Gastrocnemius medialis (tissue), 4 donors: ENCODE measurements around the gene C4orf50. TPM values are rescaled to one million over a fixed set of nuclear protein-coding genes. Genes with fewer than 3 reads are reported as not detected.

Source experiments
- ATAC-seq, 2 donors: fragments of 150-250 bp; one replicate each; pipeline ENCODE4 v1.9.1; 2016
- DNase-seq, 2 donors: peaks; one replicate each; pipeline ENCODE4 v3.0.0-alpha.2; 2019
- H3K27ac ChIP-seq, 4 donors: fragments of 200-600 bp; sonication (generic); 1 replicate in 1 of 4; 2 replicates in 3 of 4; pipeline ENCODE4 v1.5.1; 2016 to 2018; ENCODE audit warnings: mild to moderate bottlenecking in 2 of 4, moderate library complexity in 1 of 4
- H3K27me3 ChIP-seq, 3 donors: fragments of 200-600 bp; sonication (generic) in 2 of 3; 1 replicate in 1 of 3; 2 replicates in 2 of 3; pipeline versions ENCODE4 v1.5.1 to v1.6.0; 2016 to 2019; ENCODE audit warnings: mild to moderate bottlenecking in 1 of 3, moderate library complexity in 1 of 3
- H3K36me3 ChIP-seq, 2 donors: fragments of 200-600 bp; sonication (generic) in 1 of 2; one replicate each; pipeline ENCODE4 v1.5.1; 2017 to 2018
- H3K4me1 ChIP-seq, 2 donors: fragments of 200-600 bp; sonication (generic) in 1 of 2; one replicate each; pipeline ENCODE4 v1.5.1; 2016 to 2017; ENCODE audit warnings: mild to moderate bottlenecking in 2 of 2
- H3K4me3 ChIP-seq, 4 donors: fragments of 200-600 bp; sonication (generic) in 3 of 4; 1 replicate in 1 of 4; 2 replicates in 3 of 4; pipeline ENCODE4 v1.5.1; 2016 to 2019; ENCODE audit warnings: mild to moderate bottlenecking in 2 of 4
- H3K9me3 ChIP-seq, 3 donors: fragments of 200-600 bp; sonication (generic) in 2 of 3; 1 replicate in 1 of 3; 2 replicates in 2 of 3; pipeline ENCODE4 v1.5.1; 2016 to 2019
- POLR2A ChIP-seq, 2 donors: fragments of 450-650 bp; IDR thresholded peaks; one replicate each; pipeline ENCODE4 v1.6.1; 2017; ENCODE audit warnings: antibody characterized with exemption in 2 of 2, mild to moderate bottlenecking in 2 of 2, moderate library complexity in 2 of 2
- in situ Hi-C, 4 donors: fragments of 200-750 bp; cut with MboI; loops; one replicate each; pipeline versions ENCODE4 v1.15.0 to v1.8.0; 2017; ENCODE audit warnings: low sequenced_read_pairs in 4 of 4
- intact Hi-C: fragments of 100-400 bp; cut with DNase I; formaldehyde crosslinking; loops from one replicate; pipeline ENCODE4 v1.15.1; 2023; ENCODE audit warnings: low total_unique reads
- total RNA-seq, 4 donors: library from RNA; depleted of rRNA; stranded (reverse); fragments of >200 nt; gene quantifications; one replicate each; pipeline versions ENCODE4 v1.1.0 to v1.2.3, GENCODE V29; 2016
- TF ChIP-seq, protein P1 (sequence below), 5 experiments: fragments of 450-650 bp in 3 of 5; fragments of 200-600 bp in 2 of 5; sonication (generic) in 2 of 5; IDR thresholded peaks in 4 of 5; conservative IDR thresholded peaks in 1 of 5; 1 replicate in 4 of 5; 2 replicates in 1 of 5; pipeline ENCODE4 v1.5.1; 2016 to 2019; ENCODE audit warnings: antibody characterized with exemption in 5 of 5, mild to moderate bottlenecking in 3 of 5, moderate library complexity in 3 of 5

The C4orf50 gene
- total RNA-seq, 4 donors from 2014 or later = 0.03 TPM; not detected in 3

DNA sequence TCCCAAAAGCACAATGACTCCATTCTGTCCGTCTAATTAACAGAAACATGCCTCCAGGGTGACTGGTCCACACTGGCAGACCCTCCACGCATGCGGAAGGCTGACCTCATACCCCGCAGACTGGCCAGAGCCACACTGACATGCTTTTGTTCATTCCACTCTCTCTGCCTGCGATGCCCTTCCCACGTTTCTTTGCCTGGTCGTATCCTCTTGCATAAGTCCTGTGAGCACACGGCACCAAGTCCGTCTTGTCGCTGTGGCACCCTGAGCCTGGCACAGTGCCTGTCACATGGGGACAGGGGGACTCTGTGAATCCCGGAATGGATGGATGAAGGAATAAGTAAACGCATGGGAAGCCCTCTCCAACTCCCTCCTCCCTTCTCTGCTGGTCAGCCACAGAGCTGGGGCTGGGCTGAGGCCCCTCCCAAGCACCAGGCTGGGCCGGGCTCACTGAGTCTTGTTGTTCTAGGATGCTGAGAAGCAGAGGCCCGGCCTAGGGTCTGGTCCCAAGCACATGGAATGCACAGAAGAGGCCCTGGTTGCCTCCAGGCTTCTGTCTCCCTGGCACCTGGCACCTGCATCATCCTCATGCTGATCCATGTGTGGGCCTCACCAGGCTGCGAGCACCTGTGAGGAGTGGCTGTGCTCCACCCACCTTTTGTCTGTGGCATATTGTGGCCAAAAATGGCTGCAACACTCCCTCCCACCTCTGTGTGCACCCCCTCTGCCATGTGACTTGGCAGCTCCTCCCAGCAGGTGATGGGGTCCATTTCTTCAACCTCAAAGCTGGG lies 38.9 kb upstream of the C4orf50 start:
- no peak overlapping the region for H3K27ac ChIP-seq
- no peak overlapping the region for H3K4me3 ChIP-seq
- TF ChIP-seq, protein P1, sequence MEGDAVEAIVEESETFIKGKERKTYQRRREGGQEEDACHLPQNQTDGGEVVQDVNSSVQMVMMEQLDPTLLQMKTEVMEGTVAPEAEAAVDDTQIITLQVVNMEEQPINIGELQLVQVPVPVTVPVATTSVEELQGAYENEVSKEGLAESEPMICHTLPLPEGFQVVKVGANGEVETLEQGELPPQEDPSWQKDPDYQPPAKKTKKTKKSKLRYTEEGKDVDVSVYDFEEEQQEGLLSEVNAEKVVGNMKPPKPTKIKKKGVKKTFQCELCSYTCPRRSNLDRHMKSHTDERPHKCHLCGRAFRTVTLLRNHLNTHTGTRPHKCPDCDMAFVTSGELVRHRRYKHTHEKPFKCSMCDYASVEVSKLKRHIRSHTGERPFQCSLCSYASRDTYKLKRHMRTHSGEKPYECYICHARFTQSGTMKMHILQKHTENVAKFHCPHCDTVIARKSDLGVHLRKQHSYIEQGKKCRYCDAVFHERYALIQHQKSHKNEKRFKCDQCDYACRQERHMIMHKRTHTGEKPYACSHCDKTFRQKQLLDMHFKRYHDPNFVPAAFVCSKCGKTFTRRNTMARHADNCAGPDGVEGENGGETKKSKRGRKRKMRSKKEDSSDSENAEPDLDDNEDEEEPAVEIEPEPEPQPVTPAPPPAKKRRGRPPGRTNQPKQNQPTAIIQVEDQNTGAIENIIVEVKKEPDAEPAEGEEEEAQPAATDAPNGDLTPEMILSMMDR (IDR thresholded peaks at IDR 0.05 in 4 of 5, conservative IDR thresholded peaks at IDR 0.05 in 1 of 5) = no peak
- no peak for TF ChIP-seq POLR2A (IDR thresholded peaks at IDR 0.05)
- ATAC-seq (no peak), DNase-seq (no peak)
- in situ Hi-C loops (no loop called here), intact Hi-C loops (no loop called here)
- H3K27me3 ChIP-seq = no peaks in the 10 kb centered on the region
- no peaks in the 10 kb centered on the region for H3K4me1 ChIP-seq
- no peaks in the 10 kb centered on the region for H3K36me3 ChIP-seq
- H3K9me3 ChIP-seq = peaks cover 0 to 20% (median 3%) of the 10 kb centered on the region in 3 donors

DNA sequence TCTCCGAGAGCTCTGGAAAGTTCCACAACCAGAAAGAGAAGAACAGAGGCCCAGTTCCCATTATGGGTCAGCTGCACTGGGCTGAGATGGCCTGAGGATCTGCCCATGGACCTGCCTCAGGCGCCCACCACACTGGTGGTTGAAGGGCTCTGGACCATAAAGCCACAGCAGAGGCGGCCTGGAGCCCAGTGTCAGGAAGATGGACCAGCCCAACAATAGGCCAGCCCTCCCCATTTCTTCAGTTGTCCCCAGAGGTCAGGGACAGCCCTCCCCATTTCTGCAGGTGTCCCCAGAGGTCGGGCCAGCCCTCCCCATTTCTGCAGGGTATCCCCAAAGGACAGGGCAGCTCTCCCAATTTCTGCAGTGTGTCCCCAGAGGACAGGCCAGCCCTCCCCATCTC lies 37.2 kb upstream of the C4orf50 start:
- ATAC-seq = no peak
- in situ Hi-C loops = no loop called here
- peaks cover 0 to 10% (median 0%) of the 10 kb centered on the region in 3 donors for H3K27me3 ChIP-seq
- H3K4me1 ChIP-seq = no peaks in the 10 kb centered on the region
- no peaks in the 10 kb centered on the region for H3K36me3 ChIP-seq
- TF ChIP-seq, protein P1 (IDR thresholded peaks at IDR 0.05 in 4 of 5, conservative IDR thresholded peaks at IDR 0.05 in 1 of 5) = no peak
- no peak for TF ChIP-seq POLR2A (IDR thresholded peaks at IDR 0.05)
- peaks cover 0 to 19% (median 3%) of the 10 kb centered on the region in 3 donors for H3K9me3 ChIP-seq
- no peak overlapping the region for H3K4me3 ChIP-seq
- no peak overlapping the region for H3K27ac ChIP-seq
- DNase-seq = no peak
- intact Hi-C loops = no loop called here

DNA sequence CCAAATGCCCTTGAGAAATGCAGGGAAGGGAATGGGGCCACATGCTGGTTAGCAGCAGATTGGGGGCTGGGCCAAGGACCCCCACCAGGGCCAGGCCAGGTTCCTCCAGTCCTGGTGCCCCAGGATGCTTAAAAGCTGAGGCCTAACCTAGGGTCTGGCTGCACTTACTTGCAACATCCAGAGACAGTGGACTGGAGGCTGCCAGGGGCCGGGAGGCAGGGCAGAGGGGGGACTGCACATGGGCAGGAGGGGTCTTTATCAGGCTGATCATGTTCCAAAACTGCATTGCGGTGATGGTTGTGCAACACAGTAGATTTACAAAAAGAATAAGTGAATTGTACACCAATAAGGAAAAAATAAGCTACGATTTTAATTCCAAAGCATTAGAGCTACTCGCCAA lies 36.8 kb upstream of the C4orf50 start:
- Histone ChIP-seq H3K27ac (no peak overlapping the region), H3K4me3 (no peak overlapping the region), H3K27me3 (peaks cover 0 to 14% (median 0%) of the 10 kb centered on the region in 3 donors), H3K9me3 (peaks cover 0 to 15% (median 3%) of the 10 kb centered on the region in 3 donors), H3K4me1 (no peaks in the 10 kb centered on the region), H3K36me3 (no peaks in the 10 kb centered on the region)
- in situ Hi-C loops (no loop called here), intact Hi-C loops (no loop called here)
- ATAC-seq (no peak), DNase-seq (no peak)
- TF ChIP-seq POLR2A (IDR thresholded peaks at IDR 0.05) = no peak
- TF ChIP-seq, protein P1 (IDR thresholded peaks at IDR 0.05 in 4 of 5, conservative IDR thresholded peaks at IDR 0.05 in 1 of 5) = no peak

DNA sequence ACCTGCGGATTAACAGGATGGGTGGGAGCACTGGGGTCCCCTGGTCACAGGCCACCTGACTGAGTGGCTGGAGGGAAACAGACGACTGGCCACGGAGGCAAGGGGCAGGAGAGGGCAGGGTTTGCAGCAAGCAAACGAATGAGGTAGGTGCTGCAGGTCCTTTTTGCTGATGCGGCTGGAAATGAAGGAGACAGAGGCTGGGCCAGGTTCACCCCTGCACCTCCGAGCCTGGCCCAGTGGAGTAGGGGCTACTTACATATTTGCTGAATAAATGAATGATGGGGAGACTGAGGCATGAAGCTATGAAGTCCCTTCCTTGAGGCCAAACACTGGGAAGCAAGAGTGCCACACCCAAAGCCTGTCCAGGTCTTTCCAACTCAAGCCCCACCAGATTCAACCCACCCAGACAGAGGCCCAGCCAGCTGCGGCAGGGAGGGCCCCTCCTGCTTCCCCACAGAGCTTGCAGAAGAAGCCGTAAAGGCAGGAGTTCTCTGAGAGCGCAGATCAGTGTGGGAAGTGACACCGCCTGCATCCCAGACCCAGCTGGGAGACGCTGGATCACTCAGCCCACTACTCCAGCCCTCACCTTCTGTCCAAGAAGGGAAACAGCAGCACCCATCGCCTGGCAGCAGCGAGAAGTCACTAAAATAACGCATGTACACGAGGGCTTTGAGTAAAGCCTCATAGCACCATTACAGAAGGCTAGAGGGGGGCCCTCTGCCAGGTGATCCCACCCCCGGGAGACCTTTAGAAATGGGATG lies 36.1 kb upstream of the C4orf50 start:
- intact Hi-C loops (no loop called here), in situ Hi-C loops (no loop called here)
- no peak for DNase-seq
- Histone ChIP-seq H3K36me3 (no peaks in the 10 kb centered on the region), H3K27me3 (peaks cover 0 to 14% (median 0%) of the 10 kb centered on the region in 3 donors), H3K9me3 (peaks cover 0 to 15% (median 3%) of the 10 kb centered on the region in 3 donors), H3K4me3 (no peak overlapping the region), H3K27ac (no peak overlapping the region), H3K4me1 (no peaks in the 10 kb centered on the region)
- TF ChIP-seq, protein P1 (IDR thresholded peaks at IDR 0.05 in 4 of 5, conservative IDR thresholded peaks at IDR 0.05 in 1 of 5) = no peak
- no peak for TF ChIP-seq POLR2A (IDR thresholded peaks at IDR 0.05)
- ATAC-seq = no peak
